Measurements from ENCODE around the gene LAMC2. TPM values are rescaled to one million over a fixed set of nuclear protein-coding genes. Genes with fewer than 3 reads are reported as not detected.
A peak's percentile ranks its signal among the peaks of the same experiment; 100 is the strongest.
"Not testable (repeated sequence)": the region's sequence is repeated elsewhere in the genome, so short reads cannot be mapped to it uniquely, and the experiment has no call there.

Gene LAMC2
- total RNA-seq, 2 donors from 2014 or later, result 0.04 to 0.05 TPM

- no peaks in the 10 kb centered on the region for H3K4me1 Mint-ChIP-seq
- ATAC-seq (replicated peaks), result no peak
- H3K27ac Mint-ChIP-seq, result no peak overlapping the region
- no peaks in the 10 kb centered on the region for H3K9me3 Mint-ChIP-seq
- H3K4me3 Mint-ChIP-seq, result no peak overlapping the region
- H3K36me3 Mint-ChIP-seq (ENCODE audit: low read depth), result no peaks in the 10 kb centered on the region
- H3K27me3 Mint-ChIP-seq, result peaks cover 30% of the 10 kb centered on the region
Measured at GRCh38 chr1:183267646-183268431, 81.8 kb downstream of the LAMC2 start.

- no peaks in the 10 kb centered on the region for H3K4me1 Mint-ChIP-seq
- no peak overlapping the region for H3K4me3 Mint-ChIP-seq
- peaks cover 15% of the 10 kb centered on the region for H3K27me3 Mint-ChIP-seq
- H3K9me3 Mint-ChIP-seq, result no peaks in the 10 kb centered on the region
- H3K36me3 Mint-ChIP-seq (ENCODE audit: low read depth), result no peaks in the 10 kb centered on the region
- ATAC-seq (replicated peaks), result no peak
- H3K27ac Mint-ChIP-seq, result no peak overlapping the region
Measured at GRCh38 chr1:183270541-183271141, 84.6 kb downstream of the LAMC2 start.

- no peaks in the 10 kb centered on the region for H3K9me3 Mint-ChIP-seq
- ATAC-seq (replicated peaks), result no peak
- H3K36me3 Mint-ChIP-seq (ENCODE audit: low read depth), result no peaks in the 10 kb centered on the region
- H3K27me3 Mint-ChIP-seq, result peaks cover 9% of the 10 kb centered on the region
- no peaks in the 10 kb centered on the region for H3K4me1 Mint-ChIP-seq
- H3K4me3 Mint-ChIP-seq, result no peak overlapping the region
- H3K27ac Mint-ChIP-seq, result no peak overlapping the region
Measured at GRCh38 chr1:183272390-183272848, 86.4 kb downstream of the LAMC2 start.

- peaks cover 4% of the 10 kb centered on the region for H3K27me3 Mint-ChIP-seq
- H3K4me3 Mint-ChIP-seq, result no peak overlapping the region
- no peak for ATAC-seq (replicated peaks)
- no peaks in the 10 kb centered on the region for H3K9me3 Mint-ChIP-seq
- no peaks in the 10 kb centered on the region for H3K36me3 Mint-ChIP-seq (ENCODE audit: low read depth)
- no peak overlapping the region for H3K27ac Mint-ChIP-seq
- H3K4me1 Mint-ChIP-seq, result no peaks in the 10 kb centered on the region
Measured at GRCh38 chr1:183273300-183273699, 87.2 kb downstream of the LAMC2 start.

- not testable (repeated sequence) for H3K27ac Mint-ChIP-seq; H3K4me3 Mint-ChIP-seq; H3K9me3 Mint-ChIP-seq; ATAC-seq (replicated peaks); H3K27me3 Mint-ChIP-seq; H3K4me1 Mint-ChIP-seq; H3K36me3 Mint-ChIP-seq (ENCODE audit: low read depth)
Measured at GRCh38 chr1:183273984-183274383, 87.9 kb downstream of the LAMC2 start.

GRCh38 chr1:183274836-183275235 lies 88.8 kb downstream of the LAMC2 start:
- H3K4me3 Mint-ChIP-seq, result no peak overlapping the region
- H3K9me3 Mint-ChIP-seq, result no peaks in the 10 kb centered on the region
- no peaks in the 10 kb centered on the region for H3K36me3 Mint-ChIP-seq (ENCODE audit: low read depth)
- H3K27me3 Mint-ChIP-seq, result peaks cover 4% of the 10 kb centered on the region
- H3K4me1 Mint-ChIP-seq, result no peaks in the 10 kb centered on the region
- ATAC-seq (replicated peaks), result no peak
- H3K27ac Mint-ChIP-seq, result no peak overlapping the region

- H3K4me3 Mint-ChIP-seq, result no peak overlapping the region
- H3K4me1 Mint-ChIP-seq, result no peaks in the 10 kb centered on the region
- no peaks in the 10 kb centered on the region for H3K9me3 Mint-ChIP-seq
- ATAC-seq (replicated peaks), result no peak
- peaks cover 4% of the 10 kb centered on the region for H3K27me3 Mint-ChIP-seq
- no peak overlapping the region for H3K27ac Mint-ChIP-seq
- no peaks in the 10 kb centered on the region for H3K36me3 Mint-ChIP-seq (ENCODE audit: low read depth)
Measured at GRCh38 chr1:183275322-183275721, 89.3 kb downstream of the LAMC2 start.

- no peaks in the 10 kb centered on the region for H3K36me3 Mint-ChIP-seq (ENCODE audit: low read depth)
- no peak for ATAC-seq (replicated peaks)
- no peak overlapping the region for H3K27ac Mint-ChIP-seq
- H3K9me3 Mint-ChIP-seq, result no peaks in the 10 kb centered on the region
- no peak overlapping the region for H3K4me3 Mint-ChIP-seq
- peaks cover 4% of the 10 kb centered on the region for H3K27me3 Mint-ChIP-seq
- H3K4me1 Mint-ChIP-seq, result no peaks in the 10 kb centered on the region
Measured at GRCh38 chr1:183276386-183277080, 90.5 kb downstream of the LAMC2 start.

GRCh38 chr1:183277821-183278738 lies 92.0 kb downstream of the LAMC2 start:
- H3K9me3 Mint-ChIP-seq, result no peaks in the 10 kb centered on the region
- peaks cover 4% of the 10 kb centered on the region for H3K27me3 Mint-ChIP-seq
- H3K4me1 Mint-ChIP-seq, result no peaks in the 10 kb centered on the region
- no peak overlapping the region for H3K4me3 Mint-ChIP-seq
- no peak for ATAC-seq (replicated peaks)
- H3K27ac Mint-ChIP-seq, result no peak overlapping the region
- H3K36me3 Mint-ChIP-seq (ENCODE audit: low read depth), result no peaks in the 10 kb centered on the region

- peaks cover 4% of the 10 kb centered on the region for H3K27me3 Mint-ChIP-seq
- H3K9me3 Mint-ChIP-seq, result no peaks in the 10 kb centered on the region
- peak overlapping the region; percentile 15 for H3K27ac Mint-ChIP-seq
Measured at GRCh38 chr1:183278739-183279591, 92.9 kb downstream of the LAMC2 start.

GRCh38 chr1:183279835-183280234 lies 93.8 kb downstream of the LAMC2 start:
- Mint-ChIP-seq H3K4me1 (no peaks in the 10 kb centered on the region), H3K4me3 (no peak overlapping the region), H3K27me3 (peaks cover 9% of the 10 kb centered on the region), H3K9me3 (no peaks in the 10 kb centered on the region), H3K36me3 (ENCODE audit: low read depth) (no peaks in the 10 kb centered on the region), H3K27ac (peak overlapping the region; percentile 15)
- ATAC-seq (replicated peaks), result no peak

More at GRCh38 chr1:183278739-183279591, 92.9 kb downstream of the LAMC2 start:
- no peaks in the 10 kb centered on the region for H3K4me1 Mint-ChIP-seq
- H3K36me3 Mint-ChIP-seq (ENCODE audit: low read depth), result no peaks in the 10 kb centered on the region
- no peak overlapping the region for H3K4me3 Mint-ChIP-seq
- ATAC-seq (replicated peaks), result peak; percentile 25

- no peak overlapping the region for H3K27ac Mint-ChIP-seq
- H3K36me3 Mint-ChIP-seq (ENCODE audit: low read depth), result no peaks in the 10 kb centered on the region
- no peak overlapping the region for H3K4me3 Mint-ChIP-seq
- no peak for ATAC-seq (replicated peaks)
- H3K27me3 Mint-ChIP-seq, result peaks cover 9% of the 10 kb centered on the region
- no peaks in the 10 kb centered on the region for H3K4me1 Mint-ChIP-seq
- no peaks in the 10 kb centered on the region for H3K9me3 Mint-ChIP-seq
Measured at GRCh38 chr1:183281039-183281438, 95.0 kb downstream of the LAMC2 start.

GRCh38 chr1:183281553-183282091 lies 95.6 kb downstream of the LAMC2 start:
- Mint-ChIP-seq H3K9me3 (no peaks in the 10 kb centered on the region), H3K36me3 (ENCODE audit: low read depth) (no peaks in the 10 kb centered on the region), H3K27me3 (peaks cover 9% of the 10 kb centered on the region), H3K4me1 (no peaks in the 10 kb centered on the region), H3K27ac (no peak overlapping the region), H3K4me3 (no peak overlapping the region)
- peak; percentile 66 for ATAC-seq (replicated peaks)
